ENCODE measurements around the gene EIF2B4. TPM values are rescaled to one million over a fixed set of nuclear protein-coding genes. Genes with fewer than 3 reads are reported as not detected.

The EIF2B4 gene
- polyA plus RNA-seq, 2 of the 4 experiments (the other 2 are of a cell fraction), result 62.8 to 73.5 TPM

DNA sequence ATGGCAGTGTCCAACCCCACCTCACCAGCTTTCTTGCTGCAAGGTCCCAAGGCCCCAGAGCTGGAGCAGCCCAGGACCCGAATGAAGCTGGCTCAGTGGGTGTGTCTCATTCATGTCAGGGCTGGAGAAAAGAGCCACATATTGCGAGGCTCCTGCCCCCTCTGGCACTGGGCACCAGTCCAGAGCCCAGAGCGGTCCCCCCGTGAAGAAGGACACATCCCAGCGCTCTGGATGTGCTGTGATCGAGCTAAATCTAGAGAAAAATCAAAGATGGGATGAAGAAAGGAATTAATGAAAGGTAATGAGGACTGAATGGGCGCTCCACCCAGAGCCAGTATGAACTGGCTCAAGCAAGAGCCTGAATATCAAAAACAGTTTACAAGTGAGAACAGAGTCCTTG is 34.0 kb downstream of the EIF2B4 start (continued):
- TF ChIP-seq, protein P1, sequence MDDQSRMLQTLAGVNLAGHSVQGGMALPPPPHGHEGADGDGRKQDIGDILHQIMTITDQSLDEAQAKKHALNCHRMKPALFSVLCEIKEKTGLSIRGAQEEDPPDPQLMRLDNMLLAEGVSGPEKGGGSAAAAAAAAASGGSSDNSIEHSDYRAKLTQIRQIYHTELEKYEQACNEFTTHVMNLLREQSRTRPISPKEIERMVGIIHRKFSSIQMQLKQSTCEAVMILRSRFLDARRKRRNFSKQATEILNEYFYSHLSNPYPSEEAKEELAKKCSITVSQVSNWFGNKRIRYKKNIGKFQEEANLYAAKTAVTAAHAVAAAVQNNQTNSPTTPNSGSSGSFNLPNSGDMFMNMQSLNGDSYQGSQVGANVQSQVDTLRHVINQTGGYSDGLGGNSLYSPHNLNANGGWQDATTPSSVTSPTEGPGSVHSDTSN (IDR thresholded peaks at IDR 0.05), result no peak
- TF ChIP-seq, protein P2, sequence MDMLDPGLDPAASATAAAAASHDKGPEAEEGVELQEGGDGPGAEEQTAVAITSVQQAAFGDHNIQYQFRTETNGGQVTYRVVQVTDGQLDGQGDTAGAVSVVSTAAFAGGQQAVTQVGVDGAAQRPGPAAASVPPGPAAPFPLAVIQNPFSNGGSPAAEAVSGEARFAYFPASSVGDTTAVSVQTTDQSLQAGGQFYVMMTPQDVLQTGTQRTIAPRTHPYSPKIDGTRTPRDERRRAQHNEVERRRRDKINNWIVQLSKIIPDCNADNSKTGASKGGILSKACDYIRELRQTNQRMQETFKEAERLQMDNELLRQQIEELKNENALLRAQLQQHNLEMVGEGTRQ (IDR thresholded peaks at IDR 0.05), result no peak
- no peak for TF ChIP-seq CBX8 (IDR thresholded peaks at IDR 0.05)
- no peak for TF ChIP-seq EHF (CRISPR knock-in tag; IDR thresholded peaks at IDR 0.05)
- no peak for TF ChIP-seq ZNF302 (CRISPR knock-in tag; IDR thresholded peaks at IDR 0.05)

DNA sequence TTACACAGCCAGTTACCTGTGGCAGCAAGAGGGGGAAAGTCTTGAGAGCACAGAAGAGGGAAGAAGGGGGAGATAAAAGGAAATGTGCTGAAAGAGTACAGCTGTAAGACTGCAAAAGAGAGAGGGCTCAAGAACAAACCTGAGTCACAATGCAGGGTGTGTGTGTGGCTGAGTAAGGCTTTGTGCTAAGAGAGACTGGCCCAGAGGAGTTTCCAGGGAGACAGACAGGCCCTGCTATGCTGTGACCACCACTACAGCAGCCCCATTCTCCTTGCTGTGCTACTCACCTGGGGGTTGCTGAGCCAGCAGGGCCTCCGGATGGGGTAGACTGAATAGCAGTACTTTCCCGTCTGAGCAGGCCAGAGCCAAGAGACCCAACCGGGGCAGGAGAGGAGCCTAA is 34.8 kb downstream of the EIF2B4 start:
- no peaks in the 10 kb centered on the region for H3K4me1 ChIP-seq
- H3K4me2 ChIP-seq, result no peak overlapping the region
- ATAC-seq (peak; percentile 16 to 50; a peak in 4 of 6 replicates), FAIRE-seq (no peak), DNase-seq (ENCODE audit: low read depth in 1 of 2, low spot score in 1 of 2) (no peak)
- H3K4me3 ChIP-seq, result no peak overlapping the region
- CTCF ChIA-PET, result interaction anchor here (0.6 to 5.6 kb wide), 4 partner anchors 8 to 138 kb away, joined by 3 to 25 read pairs (median 4); partner anchors contain the start of genes EIF2B4 and SNX17
- no peak overlapping the region for H3K27ac ChIP-seq
- WGBS (ENCODE audit: missing lambda C conversion rate), result 92% methylated on average over 3 of the region's 3 CpGs
- POLR2A ChIA-PET, result no interaction called here
- no peaks in the 10 kb centered on the region for H3K9me3 ChIP-seq
- TF ChIP-seq TFCP2L1 (CRISPR knock-in tag; IDR thresholded peaks at IDR 0.05) (no peak), MAFK (IDR thresholded peaks at IDR 0.05; ENCODE audit: partially characterized antibody) (no peak), RAD21 (conservative IDR thresholded peaks at IDR 0.05 in 1 of 2, IDR thresholded peaks at IDR 0.05 in 1 of 2) (no peak), RNF2 (IDR thresholded peaks at IDR 0.05; ENCODE audit: borderline replicate concordance, low read depth) (no peak), NR3C1 (IDR thresholded peaks at IDR 0.05) (no peak), POLR2A (IDR thresholded peaks at IDR 0.05; ENCODE audit: low read length) (no peak), CHD2 (IDR thresholded peaks at IDR 0.05; ENCODE audit: low read length, partially characterized antibody) (no peak)
- TF ChIP-seq, protein P3, sequence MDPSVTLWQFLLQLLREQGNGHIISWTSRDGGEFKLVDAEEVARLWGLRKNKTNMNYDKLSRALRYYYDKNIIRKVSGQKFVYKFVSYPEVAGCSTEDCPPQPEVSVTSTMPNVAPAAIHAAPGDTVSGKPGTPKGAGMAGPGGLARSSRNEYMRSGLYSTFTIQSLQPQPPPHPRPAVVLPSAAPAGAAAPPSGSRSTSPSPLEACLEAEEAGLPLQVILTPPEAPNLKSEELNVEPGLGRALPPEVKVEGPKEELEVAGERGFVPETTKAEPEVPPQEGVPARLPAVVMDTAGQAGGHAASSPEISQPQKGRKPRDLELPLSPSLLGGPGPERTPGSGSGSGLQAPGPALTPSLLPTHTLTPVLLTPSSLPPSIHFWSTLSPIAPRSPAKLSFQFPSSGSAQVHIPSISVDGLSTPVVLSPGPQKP (IDR thresholded peaks at IDR 0.05; ENCODE audit: low read depth, low read length), result no peak

DNA sequence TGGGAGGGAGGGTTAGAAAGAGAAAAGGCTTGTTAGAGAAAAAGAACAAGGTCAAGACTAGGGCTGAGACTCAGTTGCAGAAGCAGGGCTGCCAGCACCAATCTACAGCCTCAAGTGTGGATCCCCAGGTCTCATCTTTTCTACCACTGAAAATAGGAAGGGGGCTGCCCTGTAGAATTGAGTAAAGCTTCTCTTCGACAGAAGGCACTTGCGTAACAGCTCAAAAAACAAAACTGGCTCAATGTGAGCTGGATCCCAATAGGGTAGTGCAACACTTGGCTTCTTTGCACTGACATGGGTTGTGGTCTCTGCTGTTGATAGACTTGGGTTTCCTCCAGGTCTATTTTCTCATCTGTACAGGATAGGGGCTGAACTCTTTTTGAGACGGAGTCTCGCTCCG is 45.4 kb downstream of the EIF2B4 start:
- ChIA-PET POLR2A (no interaction called here), CTCF (interaction anchor here (0.8 to 3.1 kb wide), 5 partner anchors 12 to 47 kb away, joined by 3 to 10 read pairs (median 4); partner anchors contain the start of gene SNX17)
- DNase-seq (ENCODE audit: low read depth in 1 of 2, low spot score in 1 of 2), result no peak
- FAIRE-seq, result no peak
- peak in 1 of 2 experiments; percentile 37; a peak in 1 of 4 replicates for TF ChIP-seq CEBPB (IDR thresholded peaks at IDR 0.05)
- no peak for TF ChIP-seq ZSCAN20 (CRISPR knock-in tag; IDR thresholded peaks at IDR 0.05)
- Histone ChIP-seq H3K4me2 (no peak overlapping the region), H3K4me1 (peaks cover 31% of the 10 kb centered on the region), H3K4me3 (no peak overlapping the region), H3K27ac (no peak overlapping the region), H3K9me3 (no peaks in the 10 kb centered on the region)
- WGBS (ENCODE audit: missing lambda C conversion rate), result 95% methylated on average over 5 of the region's 5 CpGs
- ATAC-seq, result no peak

DNA sequence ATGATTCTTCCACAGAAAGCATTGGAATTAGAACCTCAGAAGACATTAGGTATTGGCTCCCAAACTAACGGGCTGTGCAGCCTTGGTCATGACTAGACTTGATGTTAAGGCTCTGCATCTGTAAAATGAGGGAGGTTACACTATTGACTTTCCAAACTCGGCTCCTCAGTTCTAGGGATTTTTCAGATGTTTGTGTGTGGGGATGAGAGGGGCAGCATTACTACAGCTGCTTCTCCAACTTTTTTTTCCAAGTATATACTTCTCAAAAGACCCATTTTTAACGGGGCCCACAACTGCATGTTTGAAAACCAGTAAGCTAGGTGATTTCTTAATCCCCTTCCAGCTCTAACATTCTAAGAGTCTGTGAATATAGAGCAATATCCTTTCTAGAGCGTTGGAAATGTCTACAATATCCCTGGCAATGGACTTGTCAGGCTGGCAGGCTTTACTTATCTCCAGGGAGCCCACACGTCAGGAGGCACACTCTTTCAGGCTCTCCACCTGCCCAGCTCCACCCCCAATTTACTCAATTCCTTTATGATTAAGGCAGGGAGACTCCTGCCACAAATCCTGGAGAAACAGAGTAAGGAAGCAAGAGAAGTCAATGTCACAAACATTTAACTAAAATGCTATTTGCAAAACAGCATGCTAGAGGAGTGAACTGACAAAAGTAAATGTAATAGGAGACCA is 46.4 kb downstream of the EIF2B4 start:
- H3K4me2 ChIP-seq, result peak overlapping the region; percentile 82
- peak; percentile 60; the same call in 1 of the 2 replicates for TF ChIP-seq HOXA7 (CRISPR knock-in tag; IDR thresholded peaks at IDR 0.05)
- no peak for TF ChIP-seq MAFK (IDR thresholded peaks at IDR 0.05; ENCODE audit: partially characterized antibody)
- ATAC-seq (peak in 1 of 2 experiments; percentile 0; a peak in 1 of 6 replicates), DNase-seq (ENCODE audit: low read depth in 1 of 2, low spot score in 1 of 2) (no peak), FAIRE-seq (no peak)
- peaks cover 31% of the 10 kb centered on the region for H3K4me1 ChIP-seq
- H3K4me3 ChIP-seq, result peak overlapping the region; percentile 58
- no peaks in the 10 kb centered on the region for H3K9me3 ChIP-seq
- POLR2A ChIA-PET, result interaction anchor here (1.0 kb wide), 1 partner anchor 45 kb away, joined by 3 read pairs; no protein-coding TSS in a partner anchor
- 12% methylated on average over 5 of the region's 5 CpGs for WGBS (ENCODE audit: missing lambda C conversion rate)
- CTCF ChIA-PET, result interaction anchor here (0.7 to 12.8 kb wide), 10 partner anchors 14 to 252 kb away, joined by 3 to 171 read pairs (median 4); partner anchors contain the start of genes EIF2B4 and SNX17
- peak overlapping the region; percentile 93 to 99 for H3K27ac ChIP-seq

All from A549 (cell line).